ENCODE data around the gene CCR5AS.

CCR5AS gene

DNA sequence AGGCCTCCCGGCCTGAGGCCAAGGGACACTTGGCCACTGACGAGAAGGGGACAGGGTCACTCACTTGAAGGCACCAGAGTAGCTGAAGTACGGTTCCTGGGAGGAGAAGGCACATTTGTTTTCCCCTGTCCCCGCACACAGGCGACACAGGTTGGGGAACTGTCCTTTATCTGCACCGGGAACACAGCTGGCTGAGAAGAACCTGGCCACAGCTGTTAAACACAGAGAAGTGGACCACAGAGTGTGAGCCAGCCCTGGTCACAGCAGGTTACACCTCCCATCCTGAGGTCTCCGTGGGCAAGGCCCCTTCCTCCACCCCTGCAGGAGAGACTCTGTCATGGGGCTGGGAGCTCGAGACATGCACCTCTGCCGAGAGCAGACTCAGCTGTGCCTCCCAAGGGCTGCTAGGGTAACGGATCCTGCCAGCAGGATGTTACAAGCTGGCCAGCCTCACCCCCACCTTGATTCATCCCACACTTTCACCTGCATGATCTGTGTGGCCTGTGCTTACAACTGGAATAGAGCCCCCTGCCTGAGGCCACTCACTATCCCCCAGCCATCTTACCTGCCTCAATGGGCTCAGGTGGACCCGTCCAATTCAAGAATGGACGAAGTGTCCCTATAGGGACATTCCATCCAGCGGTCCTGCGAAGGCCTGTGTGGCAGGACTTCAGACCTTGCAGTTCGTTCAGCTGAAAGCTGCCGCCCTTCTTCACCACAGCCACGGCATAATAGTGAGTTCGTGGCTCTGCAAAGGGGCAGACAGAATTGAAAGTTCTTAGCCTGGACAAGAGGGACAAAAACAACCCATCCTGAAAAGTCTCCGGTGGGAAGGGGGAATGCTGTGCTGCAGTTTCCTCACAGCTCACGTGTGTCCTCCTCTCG, 48.6 kb upstream of the CCR5AS start:
- no peak for TF ChIP-seq ZNF114 (CRISPR knock-in tag; IDR thresholded peaks at IDR 0.05)
- TF ChIP-seq JUNB (IDR thresholded peaks at IDR 0.05; ENCODE audit: unreplicated experiment): no peak
- TF ChIP-seq EZH2phosphoT487 (IDR thresholded peaks at IDR 0.05; ENCODE audit: unreplicated experiment): no peak
- TF ChIP-seq, protein P1, sequence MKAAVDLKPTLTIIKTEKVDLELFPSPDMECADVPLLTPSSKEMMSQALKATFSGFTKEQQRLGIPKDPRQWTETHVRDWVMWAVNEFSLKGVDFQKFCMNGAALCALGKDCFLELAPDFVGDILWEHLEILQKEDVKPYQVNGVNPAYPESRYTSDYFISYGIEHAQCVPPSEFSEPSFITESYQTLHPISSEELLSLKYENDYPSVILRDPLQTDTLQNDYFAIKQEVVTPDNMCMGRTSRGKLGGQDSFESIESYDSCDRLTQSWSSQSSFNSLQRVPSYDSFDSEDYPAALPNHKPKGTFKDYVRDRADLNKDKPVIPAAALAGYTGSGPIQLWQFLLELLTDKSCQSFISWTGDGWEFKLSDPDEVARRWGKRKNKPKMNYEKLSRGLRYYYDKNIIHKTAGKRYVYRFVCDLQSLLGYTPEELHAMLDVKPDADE (IDR thresholded peaks at IDR 0.05): no peak
- TF ChIP-seq ZNF331 (CRISPR knock-in tag; IDR thresholded peaks at IDR 0.05; ENCODE audit: low read depth): no peak
- no peak for TF ChIP-seq NANOG (IDR thresholded peaks at IDR 0.05; ENCODE audit: borderline replicate concordance)
- TF ChIP-seq EZH2 (IDR thresholded peaks at IDR 0.05; ENCODE audit: low read depth, unreplicated experiment): no peak
- TF ChIP-seq, protein P2, sequence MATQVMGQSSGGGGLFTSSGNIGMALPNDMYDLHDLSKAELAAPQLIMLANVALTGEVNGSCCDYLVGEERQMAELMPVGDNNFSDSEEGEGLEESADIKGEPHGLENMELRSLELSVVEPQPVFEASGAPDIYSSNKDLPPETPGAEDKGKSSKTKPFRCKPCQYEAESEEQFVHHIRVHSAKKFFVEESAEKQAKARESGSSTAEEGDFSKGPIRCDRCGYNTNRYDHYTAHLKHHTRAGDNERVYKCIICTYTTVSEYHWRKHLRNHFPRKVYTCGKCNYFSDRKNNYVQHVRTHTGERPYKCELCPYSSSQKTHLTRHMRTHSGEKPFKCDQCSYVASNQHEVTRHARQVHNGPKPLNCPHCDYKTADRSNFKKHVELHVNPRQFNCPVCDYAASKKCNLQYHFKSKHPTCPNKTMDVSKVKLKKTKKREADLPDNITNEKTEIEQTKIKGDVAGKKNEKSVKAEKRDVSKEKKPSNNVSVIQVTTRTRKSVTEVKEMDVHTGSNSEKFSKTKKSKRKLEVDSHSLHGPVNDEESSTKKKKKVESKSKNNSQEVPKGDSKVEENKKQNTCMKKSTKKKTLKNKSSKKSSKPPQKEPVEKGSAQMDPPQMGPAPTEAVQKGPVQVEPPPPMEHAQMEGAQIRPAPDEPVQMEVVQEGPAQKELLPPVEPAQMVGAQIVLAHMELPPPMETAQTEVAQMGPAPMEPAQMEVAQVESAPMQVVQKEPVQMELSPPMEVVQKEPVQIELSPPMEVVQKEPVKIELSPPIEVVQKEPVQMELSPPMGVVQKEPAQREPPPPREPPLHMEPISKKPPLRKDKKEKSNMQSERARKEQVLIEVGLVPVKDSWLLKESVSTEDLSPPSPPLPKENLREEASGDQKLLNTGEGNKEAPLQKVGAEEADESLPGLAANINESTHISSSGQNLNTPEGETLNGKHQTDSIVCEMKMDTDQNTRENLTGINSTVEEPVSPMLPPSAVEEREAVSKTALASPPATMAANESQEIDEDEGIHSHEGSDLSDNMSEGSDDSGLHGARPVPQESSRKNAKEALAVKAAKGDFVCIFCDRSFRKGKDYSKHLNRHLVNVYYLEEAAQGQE (IDR thresholded peaks at IDR 0.05; ENCODE audit: unreplicated experiment): no peak
- TF ChIP-seq STAT1 (IDR thresholded peaks at IDR 0.05; ENCODE audit: unreplicated experiment): no peak
- H3K27me3 ChIP-seq (ENCODE audit: insufficient read depth): no peaks in the 10 kb centered on the region
- no peak overlapping the region for H3K4me3 Mint-ChIP-seq
- no peak overlapping the region for H3K27ac ChIP-seq (ENCODE audit: low read depth)
- no peak overlapping the region for H3K4me3 ChIP-seq
- DNase-seq (ENCODE audit: low spot score) (no peak), ATAC-seq (0 out of 3 replicates have a peak, but pooled peaks have one; percentile 28)
- no peaks in the 10 kb centered on the region for H3K36me3 ChIP-seq (ENCODE audit: insufficient read depth)
- H3K9me2 ChIP-seq (ENCODE audit: insufficient read depth): no peaks in the 10 kb centered on the region
- H3K9me3 Mint-ChIP-seq: no peaks in the 10 kb centered on the region
- H3K4me2 ChIP-seq: no peak overlapping the region
- H3K36me3 Mint-ChIP-seq (ENCODE audit: low read depth): no peaks in the 10 kb centered on the region
- no peaks in the 10 kb centered on the region for H3F3A ChIP-seq (replicated peaks; ENCODE audit: low read depth)
- H2AFZ ChIP-seq: no peak overlapping the region
- no peak overlapping the region for H3K27ac Mint-ChIP-seq
- no peaks in the 10 kb centered on the region for H3K4me1 ChIP-seq (ENCODE audit: insufficient read depth)
- no peaks in the 10 kb centered on the region for H3K79me2 ChIP-seq (replicated peaks; ENCODE audit: insufficient read depth)
- H3K4me1 Mint-ChIP-seq: no peaks in the 10 kb centered on the region
- no peaks in the 10 kb centered on the region for H4K20me1 ChIP-seq (replicated peaks; ENCODE audit: insufficient read depth)
- H3K27me3 Mint-ChIP-seq (ENCODE audit: insufficient read depth, low read depth, poor library complexity): peaks cover 2% of the 10 kb centered on the region

DNA sequence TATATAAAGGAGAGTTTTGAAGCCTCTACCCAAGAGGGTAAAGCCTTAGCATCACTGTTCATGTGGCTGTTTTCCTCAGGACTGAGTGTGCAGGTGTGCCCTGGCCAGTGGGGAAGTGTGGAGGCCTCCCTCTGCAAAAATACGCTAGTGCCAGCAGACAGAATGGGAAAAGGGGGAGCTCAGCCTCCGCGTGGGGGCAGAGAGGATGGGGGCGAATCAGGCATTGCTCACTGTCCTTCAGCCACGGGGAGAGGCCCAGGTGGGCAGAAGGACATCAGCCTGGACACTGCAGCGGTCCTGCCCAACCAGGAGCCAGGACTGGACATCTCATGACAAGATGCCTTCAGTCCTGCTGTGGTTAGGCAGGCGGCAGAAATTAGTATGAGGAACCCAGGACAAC, 47.7 kb upstream of the CCR5AS start:
- H3K9me3 Mint-ChIP-seq: no peaks in the 10 kb centered on the region
- Histone ChIP-seq H3K79me2 (replicated peaks; ENCODE audit: insufficient read depth) (no peaks in the 10 kb centered on the region), H3K36me3 (ENCODE audit: insufficient read depth) (no peaks in the 10 kb centered on the region), H3K27me3 (ENCODE audit: insufficient read depth) (no peaks in the 10 kb centered on the region), H3K4me2 (no peak overlapping the region), H2AFZ (no peak overlapping the region), H3K9me2 (ENCODE audit: insufficient read depth) (no peaks in the 10 kb centered on the region), H3K27ac (ENCODE audit: low read depth) (no peak overlapping the region), H3F3A (replicated peaks; ENCODE audit: low read depth) (no peaks in the 10 kb centered on the region), H3K4me1 (ENCODE audit: insufficient read depth) (no peaks in the 10 kb centered on the region), H3K4me3 (no peak overlapping the region), H4K20me1 (replicated peaks; ENCODE audit: insufficient read depth) (no peaks in the 10 kb centered on the region)
- no peak overlapping the region for H3K27ac Mint-ChIP-seq
- no peak overlapping the region for H3K4me3 Mint-ChIP-seq
- no peak for DNase-seq (ENCODE audit: low spot score)
- peaks cover 2% of the 10 kb centered on the region for H3K27me3 Mint-ChIP-seq (ENCODE audit: insufficient read depth, low read depth, poor library complexity)
- H3K4me1 Mint-ChIP-seq: no peaks in the 10 kb centered on the region
- no peaks in the 10 kb centered on the region for H3K36me3 Mint-ChIP-seq (ENCODE audit: low read depth)
- ATAC-seq: no peak
- TF ChIP-seq JUNB (IDR thresholded peaks at IDR 0.05; ENCODE audit: unreplicated experiment) (no peak), POLR2AphosphoS5 (IDR thresholded peaks at IDR 0.05; ENCODE audit: low read depth) (no peak), EZH2phosphoT487 (IDR thresholded peaks at IDR 0.05; ENCODE audit: unreplicated experiment) (no peak), STAT1 (IDR thresholded peaks at IDR 0.05; ENCODE audit: unreplicated experiment) (no peak), ZNF331 (CRISPR knock-in tag; IDR thresholded peaks at IDR 0.05; ENCODE audit: low read depth) (no peak), ZNF114 (CRISPR knock-in tag; IDR thresholded peaks at IDR 0.05) (no peak), CREB1 (CRISPR knock-in tag; IDR thresholded peaks at IDR 0.05; ENCODE audit: low read depth) (no peak)
- TF ChIP-seq, protein P3, sequence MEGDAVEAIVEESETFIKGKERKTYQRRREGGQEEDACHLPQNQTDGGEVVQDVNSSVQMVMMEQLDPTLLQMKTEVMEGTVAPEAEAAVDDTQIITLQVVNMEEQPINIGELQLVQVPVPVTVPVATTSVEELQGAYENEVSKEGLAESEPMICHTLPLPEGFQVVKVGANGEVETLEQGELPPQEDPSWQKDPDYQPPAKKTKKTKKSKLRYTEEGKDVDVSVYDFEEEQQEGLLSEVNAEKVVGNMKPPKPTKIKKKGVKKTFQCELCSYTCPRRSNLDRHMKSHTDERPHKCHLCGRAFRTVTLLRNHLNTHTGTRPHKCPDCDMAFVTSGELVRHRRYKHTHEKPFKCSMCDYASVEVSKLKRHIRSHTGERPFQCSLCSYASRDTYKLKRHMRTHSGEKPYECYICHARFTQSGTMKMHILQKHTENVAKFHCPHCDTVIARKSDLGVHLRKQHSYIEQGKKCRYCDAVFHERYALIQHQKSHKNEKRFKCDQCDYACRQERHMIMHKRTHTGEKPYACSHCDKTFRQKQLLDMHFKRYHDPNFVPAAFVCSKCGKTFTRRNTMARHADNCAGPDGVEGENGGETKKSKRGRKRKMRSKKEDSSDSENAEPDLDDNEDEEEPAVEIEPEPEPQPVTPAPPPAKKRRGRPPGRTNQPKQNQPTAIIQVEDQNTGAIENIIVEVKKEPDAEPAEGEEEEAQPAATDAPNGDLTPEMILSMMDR (conservative IDR thresholded peaks at IDR 0.05; ENCODE audit: low read depth in 2 of 2): no peak
- TF ChIP-seq, protein P1 (IDR thresholded peaks at IDR 0.05): no peak

Measured in GM23338 (cell line).